ENCODE measurements around the gene FER.
"Not testable (repeated sequence)": the region's sequence is repeated elsewhere in the genome, so short reads cannot be mapped to it uniquely, and the experiment has no call there.

DNA sequence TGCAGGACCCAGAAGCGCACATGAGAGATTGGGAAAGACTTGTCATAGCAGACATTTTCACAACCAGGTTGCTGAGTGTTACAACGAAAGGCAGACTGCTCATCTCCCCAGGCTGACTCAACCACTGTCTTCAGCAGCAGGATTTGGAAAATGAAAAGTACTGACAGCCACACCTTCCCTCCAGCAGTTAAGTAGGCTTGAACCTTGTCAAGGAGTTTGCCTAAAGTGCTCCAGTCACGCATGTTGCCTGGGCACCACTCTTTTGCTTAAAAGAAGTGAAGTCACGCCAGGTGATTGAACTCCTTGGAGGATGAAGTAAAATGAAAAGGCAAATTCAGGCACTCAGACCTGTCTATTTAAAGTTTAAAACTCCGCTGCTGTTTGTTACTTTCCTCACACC, 304.5 kb downstream of the FER start:
- TF ChIP-seq, protein P1, sequence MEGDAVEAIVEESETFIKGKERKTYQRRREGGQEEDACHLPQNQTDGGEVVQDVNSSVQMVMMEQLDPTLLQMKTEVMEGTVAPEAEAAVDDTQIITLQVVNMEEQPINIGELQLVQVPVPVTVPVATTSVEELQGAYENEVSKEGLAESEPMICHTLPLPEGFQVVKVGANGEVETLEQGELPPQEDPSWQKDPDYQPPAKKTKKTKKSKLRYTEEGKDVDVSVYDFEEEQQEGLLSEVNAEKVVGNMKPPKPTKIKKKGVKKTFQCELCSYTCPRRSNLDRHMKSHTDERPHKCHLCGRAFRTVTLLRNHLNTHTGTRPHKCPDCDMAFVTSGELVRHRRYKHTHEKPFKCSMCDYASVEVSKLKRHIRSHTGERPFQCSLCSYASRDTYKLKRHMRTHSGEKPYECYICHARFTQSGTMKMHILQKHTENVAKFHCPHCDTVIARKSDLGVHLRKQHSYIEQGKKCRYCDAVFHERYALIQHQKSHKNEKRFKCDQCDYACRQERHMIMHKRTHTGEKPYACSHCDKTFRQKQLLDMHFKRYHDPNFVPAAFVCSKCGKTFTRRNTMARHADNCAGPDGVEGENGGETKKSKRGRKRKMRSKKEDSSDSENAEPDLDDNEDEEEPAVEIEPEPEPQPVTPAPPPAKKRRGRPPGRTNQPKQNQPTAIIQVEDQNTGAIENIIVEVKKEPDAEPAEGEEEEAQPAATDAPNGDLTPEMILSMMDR (IDR thresholded peaks at IDR 0.05; ENCODE audit: poor library complexity, severe bottlenecking), result not testable (repeated sequence)
- not testable (repeated sequence) for TF ChIP-seq MXI1 (conservative IDR thresholded peaks at IDR 0.05; ENCODE audit: poor library complexity, severe bottlenecking); EP300 (conservative IDR thresholded peaks at IDR 0.05; ENCODE audit: poor library complexity, severe bottlenecking); EZH2 (IDR thresholded peaks at IDR 0.05; ENCODE audit: borderline replicate concordance, insufficient read depth, low read length, poor library complexity, severe bottlenecking)
